ENCODE data around the gene FASTKD2.

The FASTKD2 gene

DNA sequence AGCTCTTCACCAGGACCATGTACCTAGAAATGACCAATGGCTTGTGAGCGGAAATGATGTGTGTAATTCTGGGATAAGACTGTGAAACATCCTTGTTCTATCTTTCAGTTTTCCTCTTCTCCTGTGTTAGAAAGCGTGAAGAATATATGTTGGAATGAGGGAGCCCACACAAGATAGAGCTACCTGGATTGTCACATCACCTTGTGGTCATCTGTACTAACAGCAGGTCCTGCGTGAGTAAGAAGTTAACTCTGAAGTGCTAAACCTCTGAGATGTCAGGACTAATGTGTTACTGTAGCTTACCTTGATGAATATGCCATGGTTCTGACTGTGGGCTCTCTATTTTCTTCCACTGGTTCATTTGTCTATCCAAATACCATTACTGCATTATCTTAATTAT, 75.6 kb downstream of the FASTKD2 start:
- no peak for DNase-seq
